ENCODE data around the gene ITGBL1. TPM values are rescaled to one million over a fixed set of nuclear protein-coding genes. Genes with fewer than 3 reads are reported as not detected.

Gene ITGBL1
- total and polyA plus RNA-seq, 2 of the 13 experiments (the other 11 are each of a cell fraction or from before 2014, with no cell fraction given): 0.02 TPM; not detected in 1

- no peaks in the 10 kb centered on the region for H3K79me2 ChIP-seq (ENCODE audit: insufficient read depth, low read length)
- H3K9ac ChIP-seq (ENCODE audit: insufficient read depth, low read depth, low read length): no peak overlapping the region
- H2AFZ ChIP-seq (ENCODE audit: low read length): no peak overlapping the region
- H3K9me3 ChIP-seq (ENCODE audit: low read length): no peaks in the 10 kb centered on the region
- TF ChIP-seq STAG1 (CRISPR knock-in tag; IDR thresholded peaks at IDR 0.05): peak; percentile 42
- TF ChIP-seq SMARCC2 (IDR thresholded peaks at IDR 0.05): no peak
- peak; percentile 40 for TF ChIP-seq CTCF (CRISPR knock-in tag; IDR thresholded peaks at IDR 0.05)
- in situ Hi-C loops (cut with HindIII; ENCODE audit: extremely low pct_ligation_motif_present, low pct_unique_long_range_greater_than_20kb): loop anchor here (25.0 kb wide), 1 partner anchor 337 kb away; no protein-coding TSS in a partner anchor
- no peak overlapping the region for H3K27ac ChIP-seq (ENCODE audit: extremely low read length, insufficient read depth, low read length)
- POLR2A ChIA-PET: no interaction called here
- no peak overlapping the region for H3K4me2 ChIP-seq (ENCODE audit: low read depth, low read length)
- DNase-seq (ENCODE audit: low spot score) (no peak), FAIRE-seq (no peak), ATAC-seq (no peak)
- intact Hi-C loops (cut with micrococcal nuclease; ENCODE audit: unreplicated experiment): loop anchor here (5.0 kb wide), 1 partner anchor 327 kb away; no protein-coding TSS in a partner anchor
- H3K4me3 ChIP-seq (replicated peaks in 1 of 3; ENCODE audit: insufficient read depth in 1 of 3, low read depth in 2 of 3, low read length in 3 of 3): no peak overlapping the region
- H4K20me1 ChIP-seq (ENCODE audit: insufficient read depth, low read length): no peaks in the 10 kb centered on the region
- CTCF ChIA-PET (ENCODE audit: low intra/inter-chr PET ratio, low total read pairs): no interaction called here
- no peaks in the 10 kb centered on the region for H3K4me1 ChIP-seq (ENCODE audit: insufficient read depth, low read length)
- no peaks in the 10 kb centered on the region for H3K36me3 ChIP-seq (replicated peaks in 1 of 2; ENCODE audit: control insufficient read depth in 1 of 2, insufficient read depth in 2 of 2, low read length in 2 of 2)
- BruUV-seq (replicated peaks): no TSS peak
- H3K27me3 ChIP-seq (ENCODE audit: control insufficient read depth in 1 of 2, insufficient read depth in 2 of 2, low read length in 2 of 2): no peaks in the 10 kb centered on the region
- WGBS (ENCODE audit: low lambda C conversion rate): 5% methylated on average over 2 of the region's 2 CpGs
Measured at GRCh38 chr13:101474419-101474957, 22.0 kb downstream of the ITGBL1 start.

- intact Hi-C loops (cut with micrococcal nuclease; ENCODE audit: unreplicated experiment): no loop called here
- H3K27me3 ChIP-seq (ENCODE audit: control insufficient read depth in 1 of 2, insufficient read depth in 2 of 2, low read length in 2 of 2): no peaks in the 10 kb centered on the region
- no peaks in the 10 kb centered on the region for H3K9me3 ChIP-seq (ENCODE audit: low read length)
- DNase-seq (ENCODE audit: low spot score) (no peak), FAIRE-seq (no peak), ATAC-seq (no peak)
- BruUV-seq (replicated peaks): no TSS peak
- TF ChIP-seq HNRNPK (IDR thresholded peaks at IDR 0.05; ENCODE audit: low read depth, low read length, poor library complexity, severe bottlenecking) (peak; percentile 30), ATF2 (CRISPR knock-in tag; IDR thresholded peaks at IDR 0.05) (no peak)
- H3K4me1 ChIP-seq (ENCODE audit: insufficient read depth, low read length): no peaks in the 10 kb centered on the region
- H4K20me1 ChIP-seq (ENCODE audit: insufficient read depth, low read length): no peaks in the 10 kb centered on the region
- H3K36me3 ChIP-seq (replicated peaks in 1 of 2; ENCODE audit: control insufficient read depth in 1 of 2, insufficient read depth in 2 of 2, low read length in 2 of 2): no peaks in the 10 kb centered on the region
- CTCF ChIA-PET (ENCODE audit: low intra/inter-chr PET ratio, low total read pairs): no interaction called here
- H3K79me2 ChIP-seq (ENCODE audit: insufficient read depth, low read length): no peaks in the 10 kb centered on the region
- no peak overlapping the region for H3K27ac ChIP-seq (ENCODE audit: extremely low read length, insufficient read depth, low read length)
- POLR2A ChIA-PET: no interaction called here
- in situ Hi-C loops (cut with HindIII; ENCODE audit: extremely low pct_ligation_motif_present, low pct_unique_long_range_greater_than_20kb): no loop called here
- H2AFZ ChIP-seq (ENCODE audit: low read length): no peak overlapping the region
- H3K4me2 ChIP-seq (ENCODE audit: low read depth, low read length): no peak overlapping the region
- no peak overlapping the region for H3K9ac ChIP-seq (ENCODE audit: insufficient read depth, low read depth, low read length)
- no peak overlapping the region for H3K4me3 ChIP-seq (replicated peaks in 1 of 3; ENCODE audit: insufficient read depth in 1 of 3, low read depth in 2 of 3, low read length in 3 of 3)
Measured at GRCh38 chr13:101475536-101475935, 23.1 kb downstream of the ITGBL1 start.

Data from HepG2 (cell line).